ENCODE data around the gene SLC6A20. TPM values are rescaled to one million over a fixed set of nuclear protein-coding genes. Genes with fewer than 3 reads are reported as not detected.

Gene SLC6A20
- total and polyA plus RNA-seq, 9 donors, result 0.05 to 3.3 (median 0.23) TPM; not detected in 2

DNA sequence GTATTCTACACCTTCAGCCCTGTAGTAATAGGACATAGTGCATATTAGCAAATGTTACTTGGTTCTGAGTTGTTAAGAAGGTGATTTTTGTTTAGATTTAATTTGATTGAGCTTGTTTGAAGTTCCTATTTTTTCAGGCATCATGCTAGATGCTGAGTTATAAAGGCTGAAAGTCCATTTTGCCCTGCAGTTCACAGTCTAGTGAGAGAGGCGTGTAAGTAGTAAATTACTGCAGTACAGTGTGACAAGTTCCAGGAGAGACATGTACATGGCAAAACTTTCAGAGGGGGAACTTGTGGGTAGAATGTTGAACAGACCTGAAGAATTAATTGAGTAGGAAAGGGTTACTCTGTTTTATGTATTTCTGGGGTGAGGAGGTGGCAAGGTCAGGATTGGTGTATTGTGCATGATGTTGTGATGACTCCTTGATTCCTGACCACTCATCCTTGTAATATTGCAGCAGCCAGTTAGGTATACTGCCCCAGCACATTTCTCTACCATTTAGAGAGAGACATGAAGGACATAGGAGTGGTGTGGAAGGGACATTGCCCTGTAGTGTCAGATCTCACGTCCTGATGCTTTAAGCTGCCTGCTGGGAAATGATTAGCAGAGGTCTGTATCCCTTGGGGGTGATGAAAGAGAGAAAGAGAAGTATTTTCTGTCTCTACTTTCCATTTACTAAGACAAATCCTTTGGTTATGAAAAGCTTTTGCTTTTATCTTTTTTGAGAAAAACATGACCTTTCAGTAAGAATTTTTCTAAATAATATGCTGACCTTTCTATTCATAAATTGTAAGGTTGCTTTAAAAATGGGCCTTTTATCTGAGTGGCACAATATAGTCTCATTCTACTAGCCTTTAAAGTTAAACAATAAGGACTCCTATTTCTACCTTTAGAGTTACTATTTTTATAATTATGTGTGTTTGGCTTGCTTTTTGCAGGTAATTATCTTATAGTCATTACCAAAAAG lies 90.2 kb downstream of the SLC6A20 start:
- intact Hi-C loops (cut with DNase I), result no loop called here
- TF ChIP-seq POLR2A (IDR thresholded peaks at IDR 0.05) (no peak), EP300 (IDR thresholded peaks at IDR 0.05) (no peak)
- TF ChIP-seq, protein P1, sequence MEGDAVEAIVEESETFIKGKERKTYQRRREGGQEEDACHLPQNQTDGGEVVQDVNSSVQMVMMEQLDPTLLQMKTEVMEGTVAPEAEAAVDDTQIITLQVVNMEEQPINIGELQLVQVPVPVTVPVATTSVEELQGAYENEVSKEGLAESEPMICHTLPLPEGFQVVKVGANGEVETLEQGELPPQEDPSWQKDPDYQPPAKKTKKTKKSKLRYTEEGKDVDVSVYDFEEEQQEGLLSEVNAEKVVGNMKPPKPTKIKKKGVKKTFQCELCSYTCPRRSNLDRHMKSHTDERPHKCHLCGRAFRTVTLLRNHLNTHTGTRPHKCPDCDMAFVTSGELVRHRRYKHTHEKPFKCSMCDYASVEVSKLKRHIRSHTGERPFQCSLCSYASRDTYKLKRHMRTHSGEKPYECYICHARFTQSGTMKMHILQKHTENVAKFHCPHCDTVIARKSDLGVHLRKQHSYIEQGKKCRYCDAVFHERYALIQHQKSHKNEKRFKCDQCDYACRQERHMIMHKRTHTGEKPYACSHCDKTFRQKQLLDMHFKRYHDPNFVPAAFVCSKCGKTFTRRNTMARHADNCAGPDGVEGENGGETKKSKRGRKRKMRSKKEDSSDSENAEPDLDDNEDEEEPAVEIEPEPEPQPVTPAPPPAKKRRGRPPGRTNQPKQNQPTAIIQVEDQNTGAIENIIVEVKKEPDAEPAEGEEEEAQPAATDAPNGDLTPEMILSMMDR (IDR thresholded peaks at IDR 0.05), result no peak
- H3K9me3 ChIP-seq, result no peaks in the 10 kb centered on the region
- H3K36me3 ChIP-seq, result no peaks in the 10 kb centered on the region
- no peak for DNase-seq
- no peak overlapping the region for H3K4me3 ChIP-seq
- H3K4me1 ChIP-seq (ENCODE audit: insufficient read depth), result peaks cover 1% of the 10 kb centered on the region
- no peaks in the 10 kb centered on the region for H3K27me3 ChIP-seq
- no peak overlapping the region for H3K27ac ChIP-seq
- 75 to 84% (median 75%) methylated on average over 2 of the region's 2 CpGs for WGBS, 3 donors

Small RNAs within 50 kb of the gene (small RNA-seq; reads per million reads assigned to genes)
- gene RN7SL145P, result not detected

Other genes with a start within 250 kb of the SLC6A20 start
- 10 to 100 TPM in 6 of 7 donors, 1 to 10 TPM in 1; 7.5 to 17.5 (median 15.4) TPM for gene LIMD1, start 201.8 kb downstream of the SLC6A20 start, total RNA-seq
- 1 to 10 TPM; 4.1 to 9.3 TPM for gene LIMD1, start 201.8 kb downstream of the SLC6A20 start, polyA plus RNA-seq
- gene SACM1L, start 107.1 kb downstream of the SLC6A20 start, total RNA-seq, result 10 to 100 TPM; 25.7 to 47.3 (median 39.6) TPM
- gene SACM1L, start 107.1 kb downstream of the SLC6A20 start, polyA plus RNA-seq, result 10 to 100 TPM; 19.0 to 30.5 TPM
- gene LZTFL1, start 45.6 kb upstream of the SLC6A20 start, total RNA-seq, result 10 to 100 TPM; 12.4 to 30.6 (median 17.3) TPM
- gene LZTFL1, start 45.6 kb upstream of the SLC6A20 start, polyA plus RNA-seq, result 10 to 100 TPM; 12.3 to 22.1 TPM
- gene CCR9, start 90.0 kb upstream of the SLC6A20 start, total RNA-seq, result under 1 TPM in 3 of 7 donors, not detected in 4; 0.08 to 0.24 (median 0.10) TPM
- gene CCR9, start 90.0 kb upstream of the SLC6A20 start, polyA plus RNA-seq, result under 1 TPM in 1 of 2 donors, not detected in 1; 0.05 TPM
- gene CXCR6, start 146.9 kb upstream of the SLC6A20 start, total RNA-seq, result 1 to 10 TPM in 1 of 7 donors, under 1 TPM in 6; 0.20 to 2.3 (median 0.55) TPM
- 1 to 10 TPM in 1 of 2 donors, under 1 TPM in 1; 0.41 to 3.5 TPM for gene CXCR6, start 146.9 kb upstream of the SLC6A20 start, polyA plus RNA-seq
- 10 to 100 TPM; 30.2 to 81.0 (median 52.8) TPM for gene FYCO1, start 199.3 kb upstream of the SLC6A20 start, total RNA-seq
- 10 to 100 TPM; 32.0 to 61.0 TPM for gene FYCO1, start 199.3 kb upstream of the SLC6A20 start, polyA plus RNA-seq
- gene XCR1, start 230.9 kb upstream of the SLC6A20 start, total RNA-seq, result under 1 TPM in 5 of 7 donors, not detected in 2; under 0.01 to 0.18 (median 0.05) TPM
- 1 to 10 TPM in 1 of 2 donors, under 1 TPM in 1; 0.04 to 1.2 TPM for gene XCR1, start 230.9 kb upstream of the SLC6A20 start, polyA plus RNA-seq

All from ovary (tissue), 9 donors.